Esophagus squamous epithelium (tissue), 4 donors: Measurements from ENCODE around the gene KCNA10.

Experiments used
- POLR2A ChIP-seq, 4 donors: fragments of 450-650 bp; IDR thresholded peaks; one replicate each; pipeline ENCODE4 v1.6.1; 2017; ENCODE audit warnings: antibody characterized with exemption in 4 of 4, mild to moderate bottlenecking in 4 of 4, moderate library complexity in 3 of 4
- TF ChIP-seq, protein P1 (sequence below), 6 experiments: fragments of 450-650 bp in 4 of 6; fragments of 200-600 bp in 2 of 6; sonication (generic) in 2 of 6; IDR thresholded peaks; one replicate each; pipeline ENCODE4 v1.5.1; 2016 to 2019; ENCODE audit warnings: antibody characterized with exemption in 6 of 6, mild to moderate bottlenecking in 4 of 6, moderate library complexity in 4 of 6

DNA sequence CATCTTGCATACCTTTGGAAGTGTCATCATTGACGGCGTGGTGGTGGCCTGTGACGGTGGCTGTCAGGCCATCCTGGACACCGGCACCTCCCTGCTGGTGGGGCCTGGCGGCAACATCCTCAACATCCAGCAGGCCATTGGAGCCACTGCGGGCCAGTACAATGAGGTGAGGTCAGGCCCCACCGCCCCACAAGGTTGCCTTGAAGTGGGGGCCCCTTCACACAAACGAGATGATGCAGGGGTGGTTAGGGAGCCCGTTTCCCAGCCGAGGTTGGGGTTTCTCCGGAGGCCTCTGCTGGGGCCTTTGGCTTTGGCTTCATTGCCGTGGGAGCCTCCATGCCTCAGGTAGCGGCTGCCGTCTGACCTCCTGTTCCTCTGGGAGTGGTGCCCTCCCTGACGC, 29.6 kb downstream of the KCNA10 start:
- TF ChIP-seq, protein P1, sequence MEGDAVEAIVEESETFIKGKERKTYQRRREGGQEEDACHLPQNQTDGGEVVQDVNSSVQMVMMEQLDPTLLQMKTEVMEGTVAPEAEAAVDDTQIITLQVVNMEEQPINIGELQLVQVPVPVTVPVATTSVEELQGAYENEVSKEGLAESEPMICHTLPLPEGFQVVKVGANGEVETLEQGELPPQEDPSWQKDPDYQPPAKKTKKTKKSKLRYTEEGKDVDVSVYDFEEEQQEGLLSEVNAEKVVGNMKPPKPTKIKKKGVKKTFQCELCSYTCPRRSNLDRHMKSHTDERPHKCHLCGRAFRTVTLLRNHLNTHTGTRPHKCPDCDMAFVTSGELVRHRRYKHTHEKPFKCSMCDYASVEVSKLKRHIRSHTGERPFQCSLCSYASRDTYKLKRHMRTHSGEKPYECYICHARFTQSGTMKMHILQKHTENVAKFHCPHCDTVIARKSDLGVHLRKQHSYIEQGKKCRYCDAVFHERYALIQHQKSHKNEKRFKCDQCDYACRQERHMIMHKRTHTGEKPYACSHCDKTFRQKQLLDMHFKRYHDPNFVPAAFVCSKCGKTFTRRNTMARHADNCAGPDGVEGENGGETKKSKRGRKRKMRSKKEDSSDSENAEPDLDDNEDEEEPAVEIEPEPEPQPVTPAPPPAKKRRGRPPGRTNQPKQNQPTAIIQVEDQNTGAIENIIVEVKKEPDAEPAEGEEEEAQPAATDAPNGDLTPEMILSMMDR (IDR thresholded peaks at IDR 0.05) = no peak
- no peak for TF ChIP-seq POLR2A (IDR thresholded peaks at IDR 0.05)
